Keratinocyte (primary cell): ENCODE measurements around the gene OR4M2.
"Not testable (repeated sequence)": the region's sequence is repeated elsewhere in the genome, so short reads cannot be mapped to it uniquely, and the experiment has no call there.

ENCODE experiments used
- EZH2 ChIP-seq: IDR thresholded peaks from one replicate; pipeline ENCODE4 v1.6.1; 2012; ENCODE audit warnings: inconsistent platforms, mild to moderate bottlenecking, low read length, moderate library complexity
- TF ChIP-seq, protein P1 (sequence below), 3 experiments: IDR thresholded peaks in 1 of 3; conservative IDR thresholded peaks in 1 of 3; optimal IDR thresholded peaks in 1 of 3; 2 replicates in 2 of 3; 3 replicates in 1 of 3; pipeline versions ENCODE3 to v1.5.1; 2011; ENCODE audit warnings: low read length in 3 of 3, mild to moderate bottlenecking in 3 of 3, moderate library complexity in 2 of 3, control low read depth in 1 of 3, inconsistent platforms in 1 of 3; ENCODE audit not compliant: insufficient read depth in 2 of 3; ENCODE audit errors: extremely low read depth in 1 of 3

- TF ChIP-seq, protein P1, sequence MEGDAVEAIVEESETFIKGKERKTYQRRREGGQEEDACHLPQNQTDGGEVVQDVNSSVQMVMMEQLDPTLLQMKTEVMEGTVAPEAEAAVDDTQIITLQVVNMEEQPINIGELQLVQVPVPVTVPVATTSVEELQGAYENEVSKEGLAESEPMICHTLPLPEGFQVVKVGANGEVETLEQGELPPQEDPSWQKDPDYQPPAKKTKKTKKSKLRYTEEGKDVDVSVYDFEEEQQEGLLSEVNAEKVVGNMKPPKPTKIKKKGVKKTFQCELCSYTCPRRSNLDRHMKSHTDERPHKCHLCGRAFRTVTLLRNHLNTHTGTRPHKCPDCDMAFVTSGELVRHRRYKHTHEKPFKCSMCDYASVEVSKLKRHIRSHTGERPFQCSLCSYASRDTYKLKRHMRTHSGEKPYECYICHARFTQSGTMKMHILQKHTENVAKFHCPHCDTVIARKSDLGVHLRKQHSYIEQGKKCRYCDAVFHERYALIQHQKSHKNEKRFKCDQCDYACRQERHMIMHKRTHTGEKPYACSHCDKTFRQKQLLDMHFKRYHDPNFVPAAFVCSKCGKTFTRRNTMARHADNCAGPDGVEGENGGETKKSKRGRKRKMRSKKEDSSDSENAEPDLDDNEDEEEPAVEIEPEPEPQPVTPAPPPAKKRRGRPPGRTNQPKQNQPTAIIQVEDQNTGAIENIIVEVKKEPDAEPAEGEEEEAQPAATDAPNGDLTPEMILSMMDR (optimal IDR thresholded peaks at IDR 0.05 in 1 of 3, IDR thresholded peaks at IDR 0.05 in 1 of 3, conservative IDR thresholded peaks at IDR 0.05 in 1 of 3; ENCODE audit: extremely low read depth in 1 of 3, insufficient read depth in 2 of 3, low read length in 3 of 3), result not testable (repeated sequence)
- TF ChIP-seq EZH2, result not testable (repeated sequence)
Measured at GRCh38 chr15:22122033-22122432, 41.7 kb downstream of the OR4M2 start.
